Osteocyte (in vitro differentiated cells): ENCODE measurements around the gene RHCE. TPM values are rescaled to one million over a fixed set of nuclear protein-coding genes. Genes with fewer than 3 reads are reported as not detected.
"Not testable (repeated sequence)": the region's sequence is repeated elsewhere in the genome, so short reads cannot be mapped to it uniquely, and the experiment has no call there.

Experiments
- DNase-seq: peaks from one replicate; pipeline ENCODE4 v3.0.0; 2021; ENCODE audit warnings: mixed read lengths; ENCODE audit not compliant: unreplicated experiment; ENCODE audit errors: extremely low spot score
- H3K27ac Mint-ChIP-seq: one replicate; pipeline ENCODE4 v1.8.0; 2021; ENCODE audit warnings: mild to moderate bottlenecking, mixed read lengths; ENCODE audit not compliant: unreplicated experiment
- H3K27me3 Mint-ChIP-seq: one replicate; pipeline ENCODE4 v1.8.0; 2021; ENCODE audit warnings: mixed read lengths; ENCODE audit not compliant: unreplicated experiment
- H3K36me3 Mint-ChIP-seq: one replicate; pipeline ENCODE4 v1.8.0; 2021; ENCODE audit warnings: mixed read lengths; ENCODE audit not compliant: unreplicated experiment
- H3K4me1 Mint-ChIP-seq: one replicate; pipeline ENCODE4 v1.8.0; 2021; ENCODE audit warnings: mixed read lengths; ENCODE audit not compliant: unreplicated experiment
- H3K4me3 Mint-ChIP-seq: one replicate; pipeline ENCODE4 v1.8.0; 2021; ENCODE audit warnings: mild to moderate bottlenecking, moderate library complexity, mixed read lengths; ENCODE audit not compliant: unreplicated experiment
- H3K9me3 Mint-ChIP-seq: one replicate; pipeline ENCODE4 v1.8.0; 2021; ENCODE audit warnings: mixed read lengths; ENCODE audit not compliant: unreplicated experiment
- CTCF ChIP-seq: fragments of 200-600 bp; sonication (generic); IDR thresholded peaks from 2 replicates; pipeline ENCODE4 v1.5.0; 2021; ENCODE audit warnings: antibody characterized with exemption, mild to moderate bottlenecking, moderate library complexity
- total RNA-seq: library from RNA; stranded (reverse); gene quantifications from 2 replicates; pipeline ENCODE4 v1.2.1, GENCODE V29; 2021

RHCE gene
- total RNA-seq, 1 donor from 2014 or later = 0.40 TPM

DNA sequence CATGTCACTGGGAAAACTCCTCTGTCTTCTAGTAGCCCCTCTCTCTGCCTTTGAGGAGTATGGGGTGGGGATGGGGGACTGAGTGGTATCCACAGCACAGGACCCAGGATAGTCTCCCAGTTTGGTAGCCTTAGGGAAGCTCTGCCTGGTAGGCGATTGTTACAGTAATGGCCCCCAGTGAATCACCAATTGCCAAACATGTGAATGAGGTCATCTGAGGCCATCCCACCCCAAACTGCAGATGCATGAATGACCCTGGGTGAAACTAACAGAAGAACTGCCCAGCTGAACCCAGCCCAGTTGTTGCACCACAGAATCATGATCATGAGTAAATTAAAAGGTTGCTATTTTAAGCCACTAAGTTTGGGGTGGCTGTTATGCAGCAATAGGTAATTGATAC lies 6.0 kb downstream of the RHCE start:
- H3K27me3 Mint-ChIP-seq, H3K36me3 Mint-ChIP-seq, H3K4me3 Mint-ChIP-seq: not testable (repeated sequence)

DNA sequence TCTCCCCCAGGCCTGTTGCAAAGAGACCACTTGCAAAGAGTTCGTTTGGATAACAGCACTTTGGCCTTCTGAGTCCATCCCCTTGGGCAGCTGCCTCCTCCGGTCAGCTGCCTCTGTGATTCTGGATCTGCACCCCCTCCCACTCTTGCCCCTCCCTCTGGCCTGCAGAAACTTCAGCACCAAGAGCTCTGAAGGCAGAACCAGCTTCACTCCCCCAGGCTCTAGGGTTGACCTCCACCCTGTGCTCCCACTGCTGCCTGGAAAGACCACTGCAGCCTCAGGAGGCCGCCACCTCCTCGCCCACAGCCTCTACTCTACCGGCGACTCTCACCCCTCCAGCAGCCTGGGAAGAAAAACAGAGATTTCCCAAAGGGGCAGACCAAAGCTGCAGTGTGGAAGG lies 6.5 kb downstream of the RHCE start:
- not testable (repeated sequence) for H3K27ac Mint-ChIP-seq, H3K4me3 Mint-ChIP-seq, DNase-seq, H3K27me3 Mint-ChIP-seq, H3K36me3 Mint-ChIP-seq, H3K4me1 Mint-ChIP-seq, H3K9me3 Mint-ChIP-seq

More for the DNA sequence above, 6.0 kb downstream of the RHCE start:
- H3K9me3 Mint-ChIP-seq, H3K27ac Mint-ChIP-seq, H3K4me1 Mint-ChIP-seq, DNase-seq: not testable (repeated sequence)

DNA sequence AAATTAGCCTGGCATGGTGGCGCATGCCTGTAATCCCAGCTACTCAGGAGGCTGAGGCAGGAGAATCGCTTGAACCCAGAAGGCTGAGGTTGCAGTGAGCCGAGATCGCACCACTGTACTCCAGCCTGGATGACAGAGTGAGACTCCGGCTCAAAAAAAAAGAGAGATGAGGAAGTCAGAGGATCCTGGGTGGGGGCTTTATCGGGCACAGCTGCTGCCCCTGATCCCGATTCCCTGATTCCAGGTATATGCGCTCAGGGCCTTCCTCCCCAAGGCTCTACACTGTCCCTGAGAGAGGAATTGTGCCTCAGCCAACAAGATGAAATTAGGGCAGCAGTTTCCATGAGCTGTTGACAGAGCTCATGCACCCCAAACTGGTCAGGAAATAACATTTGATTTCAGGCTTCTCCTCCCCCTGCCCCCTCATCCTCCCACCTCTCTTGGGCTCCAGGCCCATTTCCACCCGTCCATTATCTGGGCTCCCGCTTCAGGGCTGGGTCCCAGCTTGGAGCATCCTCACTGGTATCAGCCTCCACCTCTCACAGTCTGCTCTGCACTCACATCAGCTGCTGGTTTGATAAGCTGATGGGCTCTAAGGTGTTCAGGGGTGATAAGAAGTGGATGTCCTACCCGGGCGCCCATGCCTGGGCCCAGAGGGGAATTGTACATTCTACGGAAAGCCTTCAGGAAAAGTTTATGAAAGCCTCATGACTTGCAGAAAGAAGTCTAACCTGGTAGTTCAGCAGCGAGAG lies 7.6 kb downstream of the RHCE start:
- H3K4me3 Mint-ChIP-seq, H3K36me3 Mint-ChIP-seq, DNase-seq, H3K4me1 Mint-ChIP-seq, H3K27ac Mint-ChIP-seq, H3K9me3 Mint-ChIP-seq, H3K27me3 Mint-ChIP-seq: not testable (repeated sequence)

DNA sequence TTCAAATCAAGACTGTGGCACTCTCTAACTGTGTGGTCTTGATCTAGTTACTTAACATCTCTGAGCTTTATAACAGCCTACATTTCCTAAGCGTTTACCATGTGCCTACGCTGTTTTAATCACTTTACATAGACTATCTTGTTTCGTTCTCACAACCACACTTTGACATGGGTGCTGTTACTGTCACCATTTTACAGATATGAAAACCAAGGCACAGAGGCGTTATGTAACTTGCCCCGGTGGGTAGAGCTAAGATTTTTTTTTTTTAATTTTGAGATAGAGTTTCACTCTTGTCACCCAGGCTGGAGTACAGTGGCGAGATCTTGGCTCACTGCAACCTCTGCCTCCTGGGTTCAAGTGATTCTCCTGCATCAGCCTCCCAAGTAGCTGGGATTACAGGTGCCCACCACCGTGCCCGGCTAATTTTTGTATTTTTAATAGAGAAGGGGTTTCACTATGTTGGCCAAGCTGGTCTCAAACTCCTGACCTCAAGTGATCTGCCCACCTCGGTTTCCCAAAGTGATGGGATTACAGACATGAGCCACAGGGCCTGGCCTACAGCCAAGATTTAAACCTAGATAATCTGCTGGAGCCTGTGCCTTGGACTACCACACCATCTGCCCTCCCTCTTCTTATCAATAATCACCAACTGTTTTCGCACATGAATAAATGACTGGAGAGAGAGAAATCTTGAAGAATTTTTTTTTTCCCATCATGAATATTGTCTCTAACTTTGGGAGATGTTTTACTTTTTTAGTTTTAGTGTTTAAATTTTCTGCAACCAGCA lies 10.8 kb downstream of the RHCE start:
- H3K4me3 Mint-ChIP-seq, H3K36me3 Mint-ChIP-seq, H3K27ac Mint-ChIP-seq, DNase-seq, H3K27me3 Mint-ChIP-seq, H3K4me1 Mint-ChIP-seq, H3K9me3 Mint-ChIP-seq: not testable (repeated sequence)

GRCh38 chr1:25405731-25406305 lies 14.8 kb downstream of the RHCE start:
- DNase-seq, H3K9me3 Mint-ChIP-seq, H3K27ac Mint-ChIP-seq, H3K36me3 Mint-ChIP-seq, H3K27me3 Mint-ChIP-seq, H3K4me3 Mint-ChIP-seq, H3K4me1 Mint-ChIP-seq: not testable (repeated sequence)

DNA sequence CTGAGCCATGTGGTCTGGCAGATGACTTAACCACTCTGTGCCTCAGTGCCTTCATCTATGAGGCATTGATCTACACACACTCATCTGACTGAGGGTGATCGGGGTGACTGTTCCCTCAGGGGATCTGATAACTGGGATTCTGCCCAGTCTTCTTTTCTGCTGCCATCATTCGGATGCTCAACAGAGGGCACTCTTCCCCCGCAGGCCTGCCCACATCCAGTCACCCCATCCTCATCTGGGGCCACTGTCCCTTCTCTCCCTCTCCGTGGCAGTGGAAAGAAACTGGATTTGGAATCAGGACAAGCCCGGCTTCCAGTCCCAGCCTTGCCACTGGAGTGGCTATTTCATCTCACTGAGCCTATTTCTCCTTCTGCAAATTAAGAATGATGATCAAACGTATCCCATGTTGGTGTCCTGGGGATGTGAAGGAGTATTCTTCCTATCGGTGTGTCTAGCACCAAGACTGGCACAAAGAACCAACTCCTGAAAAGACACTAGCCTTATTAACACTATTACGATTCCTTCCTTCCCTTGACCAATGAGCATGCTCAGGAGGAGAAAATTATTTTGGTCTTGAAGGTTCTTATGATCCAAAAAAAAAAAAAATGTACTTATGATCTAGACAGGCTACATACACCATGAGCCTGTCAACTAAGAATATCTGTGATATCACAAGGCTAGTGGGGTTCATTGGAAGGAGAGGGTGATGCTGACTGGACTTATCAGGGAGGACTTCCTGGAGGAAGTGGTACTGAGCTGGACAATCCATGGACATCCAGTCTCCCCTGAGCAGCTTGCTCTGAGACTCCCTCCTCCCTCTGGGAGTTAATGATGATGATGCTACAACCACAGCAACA lies 17.4 kb downstream of the RHCE start:
- H3K27me3 Mint-ChIP-seq = peaks cover 13% of the 10 kb centered on the region

DNA sequence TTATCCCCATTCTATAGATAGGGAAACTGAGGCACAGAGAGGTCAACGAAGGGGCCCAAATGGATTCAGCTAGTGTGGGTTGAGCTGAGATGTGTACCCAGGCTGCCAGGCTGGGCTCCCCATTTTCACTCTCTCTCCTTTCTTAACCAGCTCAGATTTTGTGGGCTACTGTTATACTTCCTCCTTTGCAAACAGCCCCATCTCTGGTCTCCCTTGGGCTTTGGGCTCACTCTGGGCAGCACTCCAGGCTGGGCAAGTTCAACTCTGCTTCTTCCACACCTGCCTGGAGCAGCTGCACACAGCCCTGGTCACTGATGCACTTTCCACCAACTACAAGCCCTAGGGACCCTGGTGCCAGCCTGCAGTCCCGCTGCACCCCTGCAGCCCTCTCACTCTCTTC lies 22.5 kb downstream of the RHCE start:
- H3K36me3 Mint-ChIP-seq, H3K9me3 Mint-ChIP-seq, DNase-seq, H3K4me3 Mint-ChIP-seq, H3K27ac Mint-ChIP-seq, H3K4me1 Mint-ChIP-seq: not testable (repeated sequence)
- H3K27me3 Mint-ChIP-seq = peaks cover 17% of the 10 kb centered on the region

More for the DNA sequence above, 17.4 kb downstream of the RHCE start:
- DNase-seq, H3K36me3 Mint-ChIP-seq, H3K4me3 Mint-ChIP-seq, H3K4me1 Mint-ChIP-seq, H3K9me3 Mint-ChIP-seq, H3K27ac Mint-ChIP-seq: not testable (repeated sequence)
- peak; percentile 53 for TF ChIP-seq CTCF

DNA sequence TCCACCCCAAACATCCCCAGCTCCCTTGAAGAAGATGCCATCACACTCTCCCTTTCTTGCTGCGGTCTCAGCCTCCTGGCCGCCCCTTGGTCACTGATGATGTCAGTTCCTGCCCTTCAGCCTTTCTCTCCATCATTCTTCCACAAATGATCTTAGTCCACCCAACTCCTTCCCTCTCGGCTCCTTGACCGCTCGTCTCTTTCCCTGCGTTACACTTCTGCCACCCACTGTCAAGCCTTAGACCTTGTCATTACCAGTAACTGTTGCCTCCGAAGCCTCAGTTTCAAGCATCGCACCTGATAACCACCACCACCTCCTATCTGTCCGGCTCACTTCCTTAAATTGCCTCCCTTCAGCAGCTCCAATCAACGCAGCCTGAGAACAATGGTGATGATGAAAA lies 23.1 kb downstream of the RHCE start:
- not testable (repeated sequence) for H3K36me3 Mint-ChIP-seq, DNase-seq, H3K4me1 Mint-ChIP-seq, H3K27ac Mint-ChIP-seq, H3K4me3 Mint-ChIP-seq, H3K9me3 Mint-ChIP-seq
- H3K27me3 Mint-ChIP-seq = peaks cover 15% of the 10 kb centered on the region
